ENCODE results near the gene CYBRD1.
"Not testable (repeated sequence)": the region's sequence is repeated elsewhere in the genome, so short reads cannot be mapped to it uniquely, and the experiment has no call there.

The CYBRD1 gene

GRCh38 chr2:171522052-171522787 lies at the start of gene CYBRD1:
Gene CYBRD1, plus strand, starts transcription at chr2:171522474. Its CDS starts 72 bp downstream, at chr2:171522546.
- no peak for DNase-seq

GRCh38 chr2:171475979-171476378 lies 46.3 kb upstream of the CYBRD1 start:
- no peak for DNase-seq

- no peak for DNase-seq
Measured at GRCh38 chr2:171478345-171478744, 43.9 kb upstream of the CYBRD1 start.

- no peak for DNase-seq
Measured at GRCh38 chr2:171479154-171479814, 43.0 kb upstream of the CYBRD1 start.

- no peak for DNase-seq
Measured at GRCh38 chr2:171480908-171481307, 41.4 kb upstream of the CYBRD1 start.

- DNase-seq: no peak
Measured at GRCh38 chr2:171482308-171482707, 40.0 kb upstream of the CYBRD1 start.

- no peak for DNase-seq
Measured at GRCh38 chr2:171482877-171483276, 39.4 kb upstream of the CYBRD1 start.

GRCh38 chr2:171483793-171484192 lies 38.5 kb upstream of the CYBRD1 start:
- no peak for DNase-seq

- DNase-seq: no peak
Measured at GRCh38 chr2:171485116-171485515, 37.2 kb upstream of the CYBRD1 start.

- DNase-seq: no peak
Measured at GRCh38 chr2:171487201-171487600, 35.1 kb upstream of the CYBRD1 start.

- no peak for DNase-seq
Measured at GRCh38 chr2:171487803-171488259, 34.4 kb upstream of the CYBRD1 start.

- DNase-seq: no peak
Measured at GRCh38 chr2:171490577-171490976, 31.7 kb upstream of the CYBRD1 start.

- DNase-seq: no peak
Measured at GRCh38 chr2:171491292-171491691, 31.0 kb upstream of the CYBRD1 start.

- no peak for DNase-seq
Measured at GRCh38 chr2:171492664-171493063, 29.6 kb upstream of the CYBRD1 start.

- DNase-seq: not testable (repeated sequence)
Measured at GRCh38 chr2:171497664-171498063, 24.6 kb upstream of the CYBRD1 start.

- DNase-seq: no peak
Measured at GRCh38 chr2:171505374-171505773, 16.9 kb upstream of the CYBRD1 start.

GRCh38 chr2:171509945-171510731 lies 12.1 kb upstream of the CYBRD1 start:
- DNase-seq: no peak

GRCh38 chr2:171512014-171512413 lies 10.3 kb upstream of the CYBRD1 start:
- no peak for DNase-seq

GRCh38 chr2:171512683-171513195 lies 9.5 kb upstream of the CYBRD1 start:
- no peak for DNase-seq

- no peak for DNase-seq
Measured at GRCh38 chr2:171513719-171514160, 8.5 kb upstream of the CYBRD1 start.

- no peak for DNase-seq
Measured at GRCh38 chr2:171514908-171515582, 7.2 kb upstream of the CYBRD1 start.

GRCh38 chr2:171515672-171516298 lies 6.5 kb upstream of the CYBRD1 start:
- DNase-seq: no peak
